GM19395 (cell line): ENCODE measurements around the gene BFSP1.

Source experiments
- ATAC-seq: cut with Tn5 transposase; IDR thresholded peaks from one replicate; pipeline ENCODE4 v1.9.1; 2021; ENCODE audit warnings: mild to moderate bottlenecking, moderate library complexity; ENCODE audit not compliant: unreplicated experiment

Gene BFSP1

GRCh38 chr20:17530716-17531664, at the start of gene BFSP1:
Gene BFSP1 (minus strand): TSS chr20:17531379. CDS start chr20:17531329, 50 bp downstream.
- no peak for ATAC-seq

DNA sequence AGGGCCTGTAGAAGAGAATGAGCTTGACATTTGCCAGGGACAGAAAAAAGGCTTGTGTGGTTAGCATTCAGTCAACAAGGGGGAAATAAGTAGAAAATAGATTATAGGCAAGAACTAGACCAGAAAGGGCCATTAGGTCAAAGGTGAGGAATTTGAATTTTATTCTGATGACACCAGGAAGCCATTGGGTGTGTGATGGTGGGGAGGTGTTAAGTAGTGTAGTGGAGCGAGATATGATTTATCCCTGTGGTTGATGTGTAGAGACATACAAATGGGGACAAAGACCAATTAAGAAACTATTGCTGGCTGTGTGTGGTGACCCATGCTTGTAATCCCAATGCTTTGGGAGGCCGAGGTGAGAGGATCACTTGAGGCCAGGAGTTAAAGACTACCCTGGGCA, 49.7 kb upstream of the BFSP1 start:
- no peak for ATAC-seq

DNA sequence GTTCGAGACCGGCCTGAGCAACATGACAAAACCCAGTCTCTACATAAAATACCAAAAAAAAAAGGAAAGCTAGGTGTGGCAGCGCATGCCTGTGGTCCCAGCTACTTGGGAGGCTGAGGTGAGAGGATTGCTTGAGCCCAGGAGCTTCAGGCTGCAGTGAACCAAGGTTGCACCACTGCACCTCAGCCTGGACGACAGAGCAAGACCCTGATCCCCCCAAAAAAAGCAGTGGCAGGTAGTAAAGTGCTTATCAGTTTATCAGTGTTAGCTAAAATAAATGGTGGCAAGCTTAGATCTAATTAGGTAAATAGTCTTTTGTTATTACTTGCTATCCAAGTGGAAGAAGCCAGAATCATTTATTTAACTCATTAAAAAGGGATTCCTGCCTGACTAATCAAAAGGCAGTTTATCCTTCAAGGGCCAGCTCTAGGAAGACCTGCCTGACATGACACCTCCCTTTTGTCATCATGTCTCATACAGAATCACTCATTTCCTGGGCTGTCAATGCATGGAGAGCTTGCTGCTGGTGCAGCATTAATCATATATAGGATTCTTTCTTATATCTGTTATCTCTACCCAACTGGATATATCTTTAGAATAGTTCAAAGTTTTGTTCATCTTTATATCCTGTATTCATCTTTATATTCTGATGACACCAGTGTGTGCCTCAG, 48.3 kb upstream of the BFSP1 start:
- ATAC-seq = no peak

DNA sequence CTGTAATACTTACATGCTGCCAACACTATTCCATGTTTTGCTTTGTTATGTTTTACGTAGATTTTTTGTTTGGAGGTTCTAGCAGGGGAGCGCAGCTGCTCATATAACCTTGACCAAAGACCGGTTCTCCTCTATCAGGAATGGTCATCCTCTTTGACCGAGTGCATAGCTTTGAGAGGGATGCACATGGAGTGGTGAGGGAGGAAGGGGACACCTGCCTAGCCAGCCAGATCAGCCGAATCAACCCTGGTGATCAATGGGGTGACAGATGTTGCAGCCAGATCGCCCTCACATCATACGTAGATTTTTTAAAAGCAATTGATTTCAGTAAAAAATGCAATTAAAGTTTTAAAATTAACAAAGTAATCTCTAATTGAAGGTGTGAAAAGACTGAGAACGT, 45.0 kb upstream of the BFSP1 start:
- ATAC-seq = no peak

DNA sequence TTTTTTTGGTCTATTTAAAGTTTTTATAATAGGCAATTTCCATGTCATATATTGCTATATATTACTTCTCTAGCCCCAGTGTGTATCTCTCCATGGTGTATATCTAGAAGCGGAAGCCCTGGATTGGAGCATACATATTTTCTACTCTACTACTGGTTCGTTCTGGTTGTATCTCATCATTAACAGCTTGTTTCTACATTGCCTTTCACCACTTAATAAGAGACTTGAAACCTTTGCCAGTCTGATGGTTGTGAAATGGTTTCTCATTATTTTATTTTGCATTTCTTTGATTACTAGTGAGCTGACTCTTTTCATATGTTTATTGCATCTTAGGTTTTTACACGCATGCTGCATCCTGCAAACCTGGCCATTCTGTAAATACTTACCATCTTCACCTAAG, 42.3 kb upstream of the BFSP1 start:
- ATAC-seq = no peak

- no peak for ATAC-seq
These were observed 41.0 kb upstream of the BFSP1 start for GRCh38 chr20:17572034-17572638.

DNA sequence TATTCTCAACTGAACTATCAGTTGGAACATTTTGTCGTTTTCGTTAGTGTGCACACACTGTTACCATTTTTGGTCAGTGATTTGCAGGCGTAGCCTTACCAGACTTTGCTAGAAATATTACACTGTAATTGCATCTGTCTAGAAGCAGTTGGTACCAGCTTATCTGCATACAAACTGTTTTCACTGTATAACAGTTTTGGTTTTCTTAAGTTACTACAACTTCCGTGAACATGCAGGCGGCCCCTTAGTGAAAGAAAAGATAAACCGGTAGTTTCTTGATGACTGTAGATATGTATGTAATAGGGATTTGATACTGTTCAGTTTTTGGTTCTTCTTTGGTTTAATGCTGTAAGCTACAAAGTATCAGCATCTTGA, 40.0 kb upstream of the BFSP1 start:
- ATAC-seq = peak; percentile 49

- peak; percentile 41 for ATAC-seq
These were observed 39.4 kb upstream of the BFSP1 start for GRCh38 chr20:17570347-17571152.

DNA sequence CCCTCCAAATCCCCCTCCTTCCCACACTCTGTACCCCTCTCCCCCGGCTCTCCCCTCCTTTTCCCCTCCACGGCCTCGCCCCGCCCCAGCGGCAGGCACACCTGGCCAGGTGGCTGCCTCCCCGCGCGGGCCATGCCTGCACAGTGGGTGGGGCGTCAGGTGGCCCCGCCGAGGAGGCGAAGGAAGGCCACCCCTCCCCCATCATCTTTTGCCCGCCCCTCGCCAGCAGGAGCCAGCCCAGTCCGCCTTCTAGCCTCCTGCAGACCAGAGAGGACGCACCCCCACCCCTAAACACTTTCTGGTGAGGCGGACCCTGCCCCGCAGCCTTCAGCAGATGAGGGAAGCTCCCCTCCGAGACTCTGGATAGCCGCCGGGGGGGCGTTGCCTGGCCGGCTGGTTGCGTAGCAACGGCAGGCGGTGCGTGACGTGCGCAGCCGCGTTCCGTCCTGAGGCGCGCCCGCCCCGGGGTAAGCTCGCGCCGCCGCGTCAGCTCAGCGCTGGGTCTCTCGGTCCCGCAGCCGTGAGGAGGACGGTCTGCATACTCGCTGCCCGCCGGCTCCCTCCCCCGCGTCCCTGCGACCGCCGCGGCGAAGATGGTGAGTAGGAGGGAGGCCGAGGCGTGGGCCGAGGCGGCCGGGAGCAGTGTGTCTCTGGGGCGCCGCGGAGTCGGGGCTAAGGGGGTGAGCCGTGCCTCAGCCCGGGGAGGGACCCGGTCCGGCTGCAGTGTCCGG, 38.6 kb upstream of the BFSP1 start, which contains the start of gene DSTN:
TSS of gene DSTN (plus strand) at position 460 of the 731 bp plus-strand sequence. CDS start at position 594, 134 bp downstream.
- ATAC-seq = peak; percentile 82

- no peak for ATAC-seq
These were observed 37.9 kb upstream of the BFSP1 start for GRCh38 chr20:17568972-17569521.

- ATAC-seq = no peak
These were observed 37.0 kb upstream of the BFSP1 start for GRCh38 chr20:17568045-17568788.

GRCh38 chr20:17566345-17566744, 35.2 kb upstream of the BFSP1 start:
- ATAC-seq = no peak

- ATAC-seq = no peak
These were observed 34.1 kb upstream of the BFSP1 start for GRCh38 chr20:17565169-17565845.

- no peak for ATAC-seq
These were observed 31.7 kb upstream of the BFSP1 start for GRCh38 chr20:17562804-17563305.

- ATAC-seq = no peak
These were observed 29.3 kb upstream of the BFSP1 start for GRCh38 chr20:17560344-17561074.

GRCh38 chr20:17559338-17559737, 28.2 kb upstream of the BFSP1 start:
- no peak for ATAC-seq

DNA sequence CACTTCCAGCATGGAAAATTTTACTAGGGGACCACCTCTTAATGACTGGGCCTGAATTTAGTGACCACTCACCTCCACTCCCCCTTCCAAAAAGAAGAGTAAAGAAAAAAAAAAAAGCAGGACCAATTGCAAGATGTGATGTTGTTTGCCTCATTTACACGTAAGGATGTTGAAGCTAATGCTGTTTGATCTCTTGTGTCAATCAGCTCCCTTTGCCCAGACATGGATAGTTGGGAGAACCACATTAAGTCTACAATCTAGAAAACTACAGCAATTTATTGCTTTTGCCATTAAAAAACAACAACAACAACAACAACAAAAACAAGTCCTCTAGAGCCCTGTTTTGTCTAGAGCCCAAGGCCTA, 27.7 kb upstream of the BFSP1 start:
- no peak for ATAC-seq
